GM23338 (cell line): ENCODE results near the gene CACNB1. TPM values are rescaled to one million over a fixed set of nuclear protein-coding genes. Genes with fewer than 3 reads are reported as not detected.

ENCODE experiments used
- ATAC-seq: fragments of 200-7000 bp; cut with Tn5 transposase; 3 replicates; pipeline ENCODE4 v1.9.1; 2020
- DNase-seq: peaks from one replicate; pipeline ENCODE4 v3.0.0-alpha.2; 2015; ENCODE audit warnings: low spot score
- H2AFZ ChIP-seq: fragments of 200-600 bp; sonication (generic); 2 replicates; pipeline ENCODE4 v1.8.0; 2016; ENCODE audit warnings: antibody characterized with exemption, mild to moderate bottlenecking, moderate library complexity
- H3F3A ChIP-seq: fragments of 200-600 bp; sonication (generic); replicated peaks from 2 replicates; pipeline ENCODE4 v1.8.0; 2017; ENCODE audit warnings: antibody characterized with exemption, mixed run types, low read depth
- H3K27ac ChIP-seq: fragments of 200-600 bp; sonication (generic); 2 replicates; pipeline ENCODE4 v1.6.1; 2016; ENCODE audit warnings: low read depth
- H3K27me3 ChIP-seq: fragments of 200-600 bp; sonication (generic); 2 replicates; pipeline ENCODE4 v1.8.0; 2016; ENCODE audit warnings: mild to moderate bottlenecking, mixed run types, moderate library complexity; ENCODE audit not compliant: insufficient read depth
- H3K36me3 ChIP-seq: fragments of 200-600 bp; sonication (generic); 2 replicates; pipeline ENCODE4 v1.8.0; 2016; ENCODE audit warnings: mild to moderate bottlenecking; ENCODE audit not compliant: insufficient read depth
- H3K4me1 ChIP-seq: fragments of 200-600 bp; sonication (generic); 2 replicates; pipeline ENCODE4 v1.8.0; 2016; ENCODE audit warnings: mild to moderate bottlenecking, moderate library complexity; ENCODE audit not compliant: insufficient read depth
- H3K4me2 ChIP-seq: fragments of 200-600 bp; sonication (generic); 2 replicates; pipeline ENCODE4 v1.7.1; 2017; ENCODE audit warnings: mixed run types
- H3K4me3 ChIP-seq: fragments of 200-600 bp; sonication (generic); 2 replicates; pipeline ENCODE4 v1.6.1; 2016; ENCODE audit warnings: mixed run types
- H3K79me2 ChIP-seq: fragments of 200-600 bp; sonication (generic); replicated peaks from 2 replicates; pipeline ENCODE4 v1.8.0; 2017; ENCODE audit warnings: mild to moderate bottlenecking; ENCODE audit not compliant: insufficient read depth
- H3K9me2 ChIP-seq: fragments of 200-600 bp; sonication (generic); 2 replicates; pipeline ENCODE4 v1.8.0; 2017; ENCODE audit not compliant: insufficient read depth
- H4K20me1 ChIP-seq: fragments of 200-600 bp; sonication (generic); replicated peaks from 2 replicates; pipeline ENCODE4 v1.8.0; 2017; ENCODE audit warnings: mild to moderate bottlenecking; ENCODE audit not compliant: insufficient read depth
- H3K27ac Mint-ChIP-seq: 2 replicates; pipeline ENCODE4 v1.8.0; 2020; ENCODE audit warnings: inconsistent platforms, mild to moderate bottlenecking, moderate library complexity, mixed read lengths
- H3K27me3 Mint-ChIP-seq: 3 replicates; pipeline ENCODE4 v1.8.0; 2022; ENCODE audit warnings: low read depth, mild to moderate bottlenecking, moderate library complexity, mixed read lengths, inconsistent platforms; ENCODE audit not compliant: insufficient read depth, poor library complexity
- H3K36me3 Mint-ChIP-seq: 3 replicates; pipeline ENCODE4 v1.8.0; 2021; ENCODE audit warnings: low read depth, mild to moderate bottlenecking, inconsistent platforms, moderate library complexity, mixed read lengths
- H3K4me1 Mint-ChIP-seq: 3 replicates; pipeline ENCODE4 v1.8.0; 2020; ENCODE audit warnings: mild to moderate bottlenecking, inconsistent platforms, mixed read lengths
- H3K4me3 Mint-ChIP-seq: 3 replicates; pipeline ENCODE4 v1.8.0; 2021; ENCODE audit warnings: moderate library complexity, mild to moderate bottlenecking, inconsistent platforms, mixed read lengths
- H3K9me3 Mint-ChIP-seq: 3 replicates; pipeline ENCODE4 v1.8.0; 2020; ENCODE audit warnings: moderate library complexity, mild to moderate bottlenecking, inconsistent platforms, mixed read lengths
- CREB1 ChIP-seq: fragments of 250-450 bp; sonication (Bioruptor Pico); IDR thresholded peaks from 2 replicates; pipeline ENCODE4 v1.5.0; 2020; ENCODE audit warnings: low read depth, mild to moderate bottlenecking, moderate library complexity
- EZH2 ChIP-seq: fragments of 200-600 bp; sonication (generic); IDR thresholded peaks from one replicate; pipeline ENCODE4 v1.8.0; 2017; ENCODE audit warnings: antibody characterized with exemption, mild to moderate bottlenecking, low read depth; ENCODE audit not compliant: unreplicated experiment
- EZH2phosphoT487 ChIP-seq: fragments of 200-600 bp; sonication (generic); IDR thresholded peaks from one replicate; pipeline ENCODE4 v1.8.1; 2018; ENCODE audit warnings: antibody characterized with exemption; ENCODE audit not compliant: unreplicated experiment
- POLR2AphosphoS5 ChIP-seq: IDR thresholded peaks from 2 replicates; pipeline ENCODE4 v1.6.1; 2016; ENCODE audit warnings: antibody characterized with exemption, low read depth
- STAT1 ChIP-seq: IDR thresholded peaks from one replicate; pipeline ENCODE4 v1.6.1; 2016; ENCODE audit warnings: antibody characterized with exemption; ENCODE audit not compliant: unreplicated experiment
- ZNF114 ChIP-seq: fragments of 250-450 bp; sonication (Bioruptor Pico); IDR thresholded peaks from 2 replicates; pipeline ENCODE4 v1.5.0; 2020; ENCODE audit warnings: mild to moderate bottlenecking, moderate library complexity
- ZNF331 ChIP-seq: fragments of 250-450 bp; sonication (Bioruptor Pico); IDR thresholded peaks from 2 replicates; pipeline ENCODE4 v1.5.0; 2020; ENCODE audit warnings: low read depth, mild to moderate bottlenecking, moderate library complexity
- polyA plus RNA-seq: library from polyadenylated mRNA; unstranded; fragments of >200 nt; fragmentation: Nextera tagmentation; extraction: Ambion mirVana; gene quantifications from 2 replicates; pipeline ENCODE4 v1.2.1, GENCODE V29; 2016
- total RNA-seq: library from RNA; depleted of rRNA; stranded (reverse); fragments of >200 nt; shearing (Covaris generic); gene quantifications from 2 replicates; pipeline ENCODE4 v1.2.3, GENCODE V29; 2014
- TF ChIP-seq, protein P1 (sequence below): IDR thresholded peaks from 2 replicates; pipeline ENCODE4 v1.6.1; 2016; ENCODE audit warnings: antibody characterized with exemption
- TF ChIP-seq, protein P2 (sequence below): IDR thresholded peaks from one replicate; pipeline ENCODE4 v1.6.1; 2018; ENCODE audit warnings: antibody characterized with exemption; ENCODE audit not compliant: unreplicated experiment
- TF ChIP-seq, protein P3 (sequence below): fragments of 250-450 bp; sonication (Bioruptor Pico); IDR thresholded peaks from 2 replicates; pipeline ENCODE4 v1.5.0; 2020; ENCODE audit warnings: mild to moderate bottlenecking, moderate library complexity

CACNB1 gene
- total and polyA plus RNA-seq, 2 experiments from 2014 or later = 8.4 to 13.1 TPM

DNA sequence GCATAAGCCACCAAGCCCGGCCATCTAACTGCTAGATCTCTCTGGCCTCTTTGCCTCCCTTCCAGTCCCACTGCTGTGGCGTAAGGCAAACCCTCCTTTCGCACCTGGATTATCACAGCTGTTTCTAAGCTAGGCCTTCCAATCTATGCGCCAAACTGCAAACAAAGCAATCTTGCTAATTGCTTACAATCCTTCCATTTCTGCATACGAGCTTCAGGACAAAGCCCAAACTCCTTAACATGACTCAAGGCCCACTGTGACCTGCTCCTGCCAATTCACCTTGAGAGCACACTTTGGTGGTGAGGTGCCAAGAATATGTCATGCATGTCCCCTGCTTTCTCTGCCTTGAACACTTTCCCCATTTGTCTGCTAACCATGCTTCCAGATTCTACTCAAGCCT is 25.5 kb downstream of the CACNB1 start:
- H3K36me3 Mint-ChIP-seq = peaks cover 16% of the 10 kb centered on the region
- no peak for TF ChIP-seq POLR2AphosphoS5
- TF ChIP-seq CREB1 = no peak
- TF ChIP-seq, protein P1, sequence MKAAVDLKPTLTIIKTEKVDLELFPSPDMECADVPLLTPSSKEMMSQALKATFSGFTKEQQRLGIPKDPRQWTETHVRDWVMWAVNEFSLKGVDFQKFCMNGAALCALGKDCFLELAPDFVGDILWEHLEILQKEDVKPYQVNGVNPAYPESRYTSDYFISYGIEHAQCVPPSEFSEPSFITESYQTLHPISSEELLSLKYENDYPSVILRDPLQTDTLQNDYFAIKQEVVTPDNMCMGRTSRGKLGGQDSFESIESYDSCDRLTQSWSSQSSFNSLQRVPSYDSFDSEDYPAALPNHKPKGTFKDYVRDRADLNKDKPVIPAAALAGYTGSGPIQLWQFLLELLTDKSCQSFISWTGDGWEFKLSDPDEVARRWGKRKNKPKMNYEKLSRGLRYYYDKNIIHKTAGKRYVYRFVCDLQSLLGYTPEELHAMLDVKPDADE = no peak
- TF ChIP-seq STAT1 = no peak
- Histone ChIP-seq H3K27ac (no peak overlapping the region), H3K27me3 (peaks cover 12% of the 10 kb centered on the region), H3K9me2 (no peaks in the 10 kb centered on the region), H4K20me1 (no peaks in the 10 kb centered on the region), H3K79me2 (no peaks in the 10 kb centered on the region), H3K4me1 (peaks cover 27% of the 10 kb centered on the region), H3F3A (peaks cover 13% of the 10 kb centered on the region), H3K36me3 (no peaks in the 10 kb centered on the region), H3K4me2 (no peak overlapping the region), H2AFZ (no peak overlapping the region), H3K4me3 (no peak overlapping the region)
- no peak for DNase-seq
- no peak overlapping the region for H3K4me3 Mint-ChIP-seq
- peaks cover 11% of the 10 kb centered on the region for H3K27me3 Mint-ChIP-seq
- no peak overlapping the region for H3K27ac Mint-ChIP-seq
- peaks cover 9% of the 10 kb centered on the region; the same call in 2 of the 3 replicates for H3K9me3 Mint-ChIP-seq
- peaks cover 37% of the 10 kb centered on the region for H3K4me1 Mint-ChIP-seq
- ATAC-seq = no peak

DNA sequence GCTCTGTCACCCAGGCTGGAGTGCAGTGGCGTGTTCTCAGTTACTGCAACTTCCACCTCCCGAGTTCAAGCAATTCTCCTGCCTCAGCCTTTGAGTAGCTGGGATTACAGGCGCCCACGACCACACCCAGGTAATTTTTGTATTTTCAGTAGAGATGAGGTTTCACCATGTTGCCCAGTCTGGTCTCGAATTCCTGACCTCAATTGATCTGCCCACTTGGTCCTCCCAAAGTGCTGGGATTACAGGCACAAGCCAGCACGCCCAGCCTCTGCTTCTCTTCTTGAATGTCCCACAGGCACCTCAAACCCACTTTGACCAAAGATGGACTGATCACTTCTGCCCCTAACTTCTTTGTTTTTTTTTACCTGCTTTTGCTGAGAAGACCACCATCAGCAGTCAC is 26.9 kb downstream of the CACNB1 start:
- Mint-ChIP-seq H3K36me3 (peaks cover 10% of the 10 kb centered on the region; the same call in 1 of the 3 replicates), H3K27me3 (peaks cover 20% of the 10 kb centered on the region), H3K4me3 (no peak overlapping the region), H3K9me3 (peaks cover 9% of the 10 kb centered on the region; the same call in 2 of the 3 replicates), H3K4me1 (peaks cover 32% of the 10 kb centered on the region), H3K27ac (no peak overlapping the region)
- no peak for DNase-seq
- H3K27me3 ChIP-seq = peaks cover 26% of the 10 kb centered on the region
- no peak overlapping the region for H3K4me3 ChIP-seq
- no peaks in the 10 kb centered on the region for H4K20me1 ChIP-seq
- no peaks in the 10 kb centered on the region for H3K9me2 ChIP-seq
- H3K79me2 ChIP-seq = no peaks in the 10 kb centered on the region
- H2AFZ ChIP-seq = no peak overlapping the region
- H3K4me1 ChIP-seq = peaks cover 32% of the 10 kb centered on the region
- no peak overlapping the region for H3K4me2 ChIP-seq
- no peaks in the 10 kb centered on the region for H3K36me3 ChIP-seq
- H3K27ac ChIP-seq = no peak overlapping the region
- H3F3A ChIP-seq = peaks cover 8% of the 10 kb centered on the region
- no peak for ATAC-seq
- TF ChIP-seq POLR2AphosphoS5 = no peak
- TF ChIP-seq ZNF331 (CRISPR knock-in tag) = no peak
- TF ChIP-seq, protein P2, sequence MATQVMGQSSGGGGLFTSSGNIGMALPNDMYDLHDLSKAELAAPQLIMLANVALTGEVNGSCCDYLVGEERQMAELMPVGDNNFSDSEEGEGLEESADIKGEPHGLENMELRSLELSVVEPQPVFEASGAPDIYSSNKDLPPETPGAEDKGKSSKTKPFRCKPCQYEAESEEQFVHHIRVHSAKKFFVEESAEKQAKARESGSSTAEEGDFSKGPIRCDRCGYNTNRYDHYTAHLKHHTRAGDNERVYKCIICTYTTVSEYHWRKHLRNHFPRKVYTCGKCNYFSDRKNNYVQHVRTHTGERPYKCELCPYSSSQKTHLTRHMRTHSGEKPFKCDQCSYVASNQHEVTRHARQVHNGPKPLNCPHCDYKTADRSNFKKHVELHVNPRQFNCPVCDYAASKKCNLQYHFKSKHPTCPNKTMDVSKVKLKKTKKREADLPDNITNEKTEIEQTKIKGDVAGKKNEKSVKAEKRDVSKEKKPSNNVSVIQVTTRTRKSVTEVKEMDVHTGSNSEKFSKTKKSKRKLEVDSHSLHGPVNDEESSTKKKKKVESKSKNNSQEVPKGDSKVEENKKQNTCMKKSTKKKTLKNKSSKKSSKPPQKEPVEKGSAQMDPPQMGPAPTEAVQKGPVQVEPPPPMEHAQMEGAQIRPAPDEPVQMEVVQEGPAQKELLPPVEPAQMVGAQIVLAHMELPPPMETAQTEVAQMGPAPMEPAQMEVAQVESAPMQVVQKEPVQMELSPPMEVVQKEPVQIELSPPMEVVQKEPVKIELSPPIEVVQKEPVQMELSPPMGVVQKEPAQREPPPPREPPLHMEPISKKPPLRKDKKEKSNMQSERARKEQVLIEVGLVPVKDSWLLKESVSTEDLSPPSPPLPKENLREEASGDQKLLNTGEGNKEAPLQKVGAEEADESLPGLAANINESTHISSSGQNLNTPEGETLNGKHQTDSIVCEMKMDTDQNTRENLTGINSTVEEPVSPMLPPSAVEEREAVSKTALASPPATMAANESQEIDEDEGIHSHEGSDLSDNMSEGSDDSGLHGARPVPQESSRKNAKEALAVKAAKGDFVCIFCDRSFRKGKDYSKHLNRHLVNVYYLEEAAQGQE = no peak
- TF ChIP-seq CREB1 = no peak
- no peak for TF ChIP-seq ZNF114 (CRISPR knock-in tag)
- TF ChIP-seq, protein P1 = no peak
- TF ChIP-seq EZH2 = no peak
- no peak for TF ChIP-seq EZH2phosphoT487
- TF ChIP-seq, protein P3, sequence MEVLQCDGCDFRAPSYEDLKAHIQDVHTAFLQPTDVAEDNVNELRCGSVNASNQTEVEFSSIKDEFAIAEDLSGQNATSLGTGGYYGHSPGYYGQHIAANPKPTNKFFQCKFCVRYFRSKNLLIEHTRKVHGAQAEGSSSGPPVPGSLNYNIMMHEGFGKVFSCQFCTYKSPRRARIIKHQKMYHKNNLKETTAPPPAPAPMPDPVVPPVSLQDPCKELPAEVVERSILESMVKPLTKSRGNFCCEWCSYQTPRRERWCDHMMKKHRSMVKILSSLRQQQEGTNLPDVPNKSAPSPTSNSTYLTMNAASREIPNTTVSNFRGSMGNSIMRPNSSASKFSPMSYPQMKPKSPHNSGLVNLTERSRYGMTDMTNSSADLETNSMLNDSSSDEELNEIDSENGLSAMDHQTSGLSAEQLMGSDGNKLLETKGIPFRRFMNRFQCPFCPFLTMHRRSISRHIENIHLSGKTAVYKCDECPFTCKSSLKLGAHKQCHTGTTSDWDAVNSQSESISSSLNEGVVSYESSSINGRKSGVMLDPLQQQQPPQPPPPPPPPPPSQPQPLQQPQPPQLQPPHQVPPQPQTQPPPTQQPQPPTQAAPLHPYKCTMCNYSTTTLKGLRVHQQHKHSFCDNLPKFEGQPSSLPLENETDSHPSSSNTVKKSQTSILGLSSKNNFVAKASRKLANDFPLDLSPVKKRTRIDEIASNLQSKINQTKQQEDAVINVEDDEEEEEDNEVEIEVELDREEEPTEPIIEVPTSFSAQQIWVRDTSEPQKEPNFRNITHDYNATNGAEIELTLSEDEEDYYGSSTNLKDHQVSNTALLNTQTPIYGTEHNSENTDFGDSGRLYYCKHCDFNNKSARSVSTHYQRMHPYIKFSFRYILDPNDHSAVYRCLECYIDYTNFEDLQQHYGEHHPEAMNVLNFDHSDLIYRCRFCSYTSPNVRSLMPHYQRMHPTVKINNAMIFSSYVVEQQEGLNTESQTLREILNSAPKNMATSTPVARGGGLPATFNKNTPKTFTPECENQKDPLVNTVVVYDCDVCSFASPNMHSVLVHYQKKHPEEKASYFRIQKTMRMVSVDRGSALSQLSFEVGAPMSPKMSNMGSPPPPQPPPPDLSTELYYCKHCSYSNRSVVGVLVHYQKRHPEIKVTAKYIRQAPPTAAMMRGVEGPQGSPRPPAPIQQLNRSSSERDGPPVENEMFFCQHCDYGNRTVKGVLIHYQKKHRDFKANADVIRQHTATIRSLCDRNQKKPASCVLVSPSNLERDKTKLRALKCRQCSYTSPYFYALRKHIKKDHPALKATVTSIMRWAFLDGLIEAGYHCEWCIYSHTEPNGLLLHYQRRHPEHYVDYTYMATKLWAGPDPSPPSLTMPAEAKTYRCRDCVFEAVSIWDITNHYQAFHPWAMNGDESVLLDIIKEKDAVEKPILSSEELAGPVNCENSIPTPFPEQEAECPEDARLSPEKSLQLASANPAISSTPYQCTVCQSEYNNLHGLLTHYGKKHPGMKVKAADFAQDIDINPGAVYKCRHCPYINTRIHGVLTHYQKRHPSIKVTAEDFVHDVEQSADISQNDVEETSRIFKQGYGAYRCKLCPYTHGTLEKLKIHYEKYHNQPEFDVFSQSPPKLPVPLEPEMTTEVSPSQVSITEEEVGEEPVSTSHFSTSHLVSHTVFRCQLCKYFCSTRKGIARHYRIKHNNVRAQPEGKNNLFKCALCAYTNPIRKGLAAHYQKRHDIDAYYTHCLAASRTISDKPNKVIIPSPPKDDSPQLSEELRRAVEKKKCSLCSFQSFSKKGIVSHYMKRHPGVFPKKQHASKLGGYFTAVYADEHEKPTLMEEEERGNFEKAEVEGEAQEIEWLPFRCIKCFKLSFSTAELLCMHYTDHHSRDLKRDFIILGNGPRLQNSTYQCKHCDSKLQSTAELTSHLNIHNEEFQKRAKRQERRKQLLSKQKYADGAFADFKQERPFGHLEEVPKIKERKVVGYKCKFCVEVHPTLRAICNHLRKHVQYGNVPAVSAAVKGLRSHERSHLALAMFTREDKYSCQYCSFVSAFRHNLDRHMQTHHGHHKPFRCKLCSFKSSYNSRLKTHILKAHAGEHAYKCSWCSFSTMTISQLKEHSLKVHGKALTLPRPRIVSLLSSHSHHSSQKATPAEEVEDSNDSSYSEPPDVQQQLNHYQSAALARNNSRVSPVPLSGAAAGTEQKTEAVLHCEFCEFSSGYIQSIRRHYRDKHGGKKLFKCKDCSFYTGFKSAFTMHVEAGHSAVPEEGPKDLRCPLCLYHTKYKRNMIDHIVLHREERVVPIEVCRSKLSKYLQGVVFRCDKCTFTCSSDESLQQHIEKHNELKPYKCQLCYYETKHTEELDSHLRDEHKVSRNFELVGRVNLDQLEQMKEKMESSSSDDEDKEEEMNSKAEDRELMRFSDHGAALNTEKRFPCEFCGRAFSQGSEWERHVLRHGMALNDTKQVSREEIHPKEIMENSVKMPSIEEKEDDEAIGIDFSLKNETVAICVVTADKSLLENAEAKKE = no peak
